Measurements from ENCODE around the gene ANKRD20A1. TPM values are rescaled to one million over a fixed set of nuclear protein-coding genes. Genes with fewer than 3 reads are reported as not detected.
A peak's percentile ranks its signal among the peaks of the same experiment; 100 is the strongest.
"Not testable (repeated sequence)": the region's sequence is repeated elsewhere in the genome, so short reads cannot be mapped to it uniquely, and the experiment has no call there.

Gene ANKRD20A1
- polyA plus RNA-seq (ENCODE audit: insufficient read length in 4 of 4), result 1 to 10 TPM; 2.2 to 3.1 (median 2.4) TPM

DNA sequence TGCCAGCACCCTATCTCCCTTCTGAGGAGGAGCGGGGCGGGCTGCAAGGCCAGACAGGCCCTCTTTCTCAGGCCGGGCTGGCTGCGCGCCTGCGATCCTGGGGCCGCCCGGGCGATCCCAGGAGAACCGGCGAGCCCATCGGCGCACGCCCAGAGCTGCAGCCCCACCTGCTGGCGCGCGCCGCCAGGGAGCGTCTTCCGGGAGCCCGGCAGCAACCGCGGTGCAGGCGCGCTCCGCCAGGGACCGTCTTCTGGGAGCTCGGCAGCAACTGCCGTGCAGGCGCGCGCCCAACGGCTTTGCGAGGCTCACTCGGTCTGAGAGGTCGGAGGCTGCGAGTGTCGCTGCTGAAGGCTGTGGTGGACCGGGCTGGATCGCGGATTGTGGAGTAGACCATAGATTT is at the start of gene ANKRD20A1:
ANKRD20A1 (plus strand) TSS at position 61 of the 400 bp plus-strand sequence. CDS start 496 bp downstream, outside the sequence.
- DNase-seq (ENCODE audit: low read depth in 4 of 4, low spot score in 3 of 4), result peak in 1 of 4 donors; percentile 7

DNA sequence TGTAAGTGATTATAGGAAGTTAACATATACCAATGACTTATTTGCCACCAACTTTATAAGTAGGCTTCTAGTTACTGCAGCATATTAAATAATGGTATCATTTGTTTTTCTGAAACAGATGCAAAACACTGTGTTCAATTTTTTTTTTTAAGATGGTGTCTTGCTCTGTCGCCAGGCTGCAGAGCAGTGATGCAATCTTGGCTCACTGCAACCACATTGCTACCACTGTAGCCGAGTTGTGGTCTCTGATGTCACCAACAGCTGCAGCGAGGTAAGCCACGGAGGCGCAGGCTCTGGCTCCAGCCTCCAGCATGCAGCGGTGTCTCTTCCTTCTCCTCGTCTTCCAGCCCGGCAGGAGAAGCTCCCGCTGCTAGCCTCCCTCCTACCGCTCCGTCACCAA is 26.6 kb upstream of the ANKRD20A1 start:
- DNase-seq (ENCODE audit: low read depth in 4 of 4, low spot score in 3 of 4), result not testable (repeated sequence)
